ENCODE results near the gene GSK3A.
"Not testable (repeated sequence)": the region's sequence is repeated elsewhere in the genome, so short reads cannot be mapped to it uniquely, and the experiment has no call there.

GSK3A gene

GRCh38 chr19:42268142-42268703 is 25.8 kb upstream of the GSK3A start:
- H3K4me1 Mint-ChIP-seq: peaks cover 16% of the 10 kb centered on the region
- H3K27me3 Mint-ChIP-seq (ENCODE audit: low read depth, poor library complexity): no peaks in the 10 kb centered on the region

GRCh38 chr19:42267644-42268141 is 25.3 kb upstream of the GSK3A start:
- H3K27me3 Mint-ChIP-seq (ENCODE audit: low read depth, poor library complexity): peaks cover 3% of the 10 kb centered on the region
- TF ChIP-seq CTCF (IDR thresholded peaks at IDR 0.05): no peak
- H3K4me3 Mint-ChIP-seq: no peak overlapping the region
- H3K4me1 Mint-ChIP-seq: peaks cover 16% of the 10 kb centered on the region
- no peak for DNase-seq
- H3K36me3 Mint-ChIP-seq (ENCODE audit: low read depth): no peaks in the 10 kb centered on the region
- H3K9me3 Mint-ChIP-seq: no peaks in the 10 kb centered on the region
- H3K27ac Mint-ChIP-seq: no peak overlapping the region

More at GRCh38 chr19:42268142-42268703, 25.8 kb upstream of the GSK3A start:
- Mint-ChIP-seq H3K9me3 (no peaks in the 10 kb centered on the region), H3K4me3 (no peak overlapping the region), H3K27ac (no peak overlapping the region), H3K36me3 (ENCODE audit: low read depth) (no peaks in the 10 kb centered on the region)
- DNase-seq: peak; percentile 96
- TF ChIP-seq CTCF (IDR thresholded peaks at IDR 0.05): no peak

DNA sequence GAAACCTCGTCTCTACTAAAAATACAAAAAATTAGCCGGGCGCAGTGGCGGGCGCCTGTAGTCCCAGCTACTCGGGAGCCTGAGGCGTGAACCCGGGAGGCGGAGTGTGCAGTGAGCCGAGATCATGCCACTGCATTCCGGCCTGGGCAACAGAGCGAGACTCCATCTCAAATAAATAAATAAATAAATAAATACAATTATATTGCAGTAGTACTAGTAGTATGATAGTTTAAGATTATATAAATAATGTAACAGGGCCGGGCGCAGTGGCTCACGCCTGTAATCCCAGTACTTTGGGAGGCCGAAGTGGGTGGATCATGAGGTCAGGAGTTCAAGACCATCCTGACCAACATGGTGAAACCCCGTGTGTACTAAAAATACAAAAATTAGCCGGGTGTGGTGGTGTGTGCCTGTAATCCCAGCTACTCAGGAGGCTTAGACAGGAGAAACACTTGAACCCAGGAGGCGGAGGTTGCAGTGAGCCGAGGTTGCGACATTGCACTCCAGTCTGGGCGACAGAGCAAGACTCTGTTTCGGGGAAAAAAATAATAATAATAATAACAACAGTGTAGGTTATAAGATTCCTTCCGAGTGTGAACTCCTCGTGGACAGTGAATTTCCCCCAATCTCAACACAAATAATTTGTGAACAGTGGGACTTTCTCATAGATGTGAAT is 24.7 kb upstream of the GSK3A start:
- not testable (repeated sequence) for H3K4me3 Mint-ChIP-seq; H3K9me3 Mint-ChIP-seq; H3K36me3 Mint-ChIP-seq (ENCODE audit: low read depth)

DNA sequence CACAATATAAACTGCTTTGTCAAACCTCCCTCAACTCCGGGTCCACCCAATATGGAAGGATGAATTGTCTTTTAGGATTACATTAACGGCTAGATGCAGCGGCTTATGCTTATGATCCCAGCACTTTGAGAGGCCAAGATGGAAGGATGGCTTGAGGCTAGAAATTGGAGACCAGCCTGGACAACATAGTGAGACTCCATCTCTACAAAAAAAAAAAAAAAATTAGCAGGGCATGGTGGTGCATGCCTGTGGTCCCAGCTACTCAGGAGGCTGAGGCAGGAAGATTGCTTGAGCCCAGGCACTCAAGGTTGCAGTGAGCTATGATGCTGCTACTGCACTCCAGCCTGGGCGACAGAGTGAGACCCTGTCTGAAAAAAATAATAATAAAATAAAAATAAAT is 23.7 kb upstream of the GSK3A start:
- H3K4me3 Mint-ChIP-seq; H3K9me3 Mint-ChIP-seq; H3K27me3 Mint-ChIP-seq (ENCODE audit: low read depth, poor library complexity); H3K36me3 Mint-ChIP-seq (ENCODE audit: low read depth); H3K27ac Mint-ChIP-seq; DNase-seq: not testable (repeated sequence)
- peaks cover 16% of the 10 kb centered on the region for H3K4me1 Mint-ChIP-seq

More for the DNA sequence above, 24.7 kb upstream of the GSK3A start:
- not testable (repeated sequence) for H3K27ac Mint-ChIP-seq; H3K27me3 Mint-ChIP-seq (ENCODE audit: low read depth, poor library complexity); DNase-seq
- H3K4me1 Mint-ChIP-seq: peaks cover 16% of the 10 kb centered on the region

- Mint-ChIP-seq H3K27ac (no peak overlapping the region), H3K27me3 (ENCODE audit: low read depth, poor library complexity) (peaks cover 9% of the 10 kb centered on the region), H3K4me1 (peaks cover 14% of the 10 kb centered on the region), H3K9me3 (no peaks in the 10 kb centered on the region), H3K4me3 (no peak overlapping the region), H3K36me3 (ENCODE audit: low read depth) (no peaks in the 10 kb centered on the region)
- DNase-seq: no peak
- TF ChIP-seq CTCF (IDR thresholded peaks at IDR 0.05): no peak
Observed at GRCh38 chr19:42261763-42262162, 19.4 kb upstream of the GSK3A start.

DNA sequence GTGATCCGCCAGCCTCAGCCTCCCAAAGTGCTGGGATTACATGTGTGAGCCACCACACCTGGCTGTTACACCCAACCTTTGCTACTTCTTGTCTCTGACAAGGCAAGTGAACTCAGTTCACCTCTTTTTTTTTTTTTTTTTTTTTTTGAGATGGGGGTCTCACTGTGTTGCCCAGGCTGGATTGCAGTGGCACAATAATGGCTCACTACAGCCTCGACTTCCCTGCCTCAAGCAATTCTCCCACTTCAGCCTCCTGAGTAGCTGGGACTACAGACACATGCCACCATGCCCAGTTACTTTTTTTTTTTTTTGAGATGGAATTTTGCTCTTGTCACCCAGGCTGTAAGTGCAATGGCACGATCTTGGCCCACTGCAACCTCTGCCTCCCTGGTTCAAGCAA is 15.4 kb upstream of the GSK3A start:
- H3K27ac Mint-ChIP-seq; DNase-seq; H3K4me3 Mint-ChIP-seq; H3K9me3 Mint-ChIP-seq; H3K27me3 Mint-ChIP-seq (ENCODE audit: low read depth, poor library complexity); H3K36me3 Mint-ChIP-seq (ENCODE audit: low read depth): not testable (repeated sequence)
- H3K4me1 Mint-ChIP-seq: peaks cover 21% of the 10 kb centered on the region

- H3K4me1 Mint-ChIP-seq: peaks cover 36% of the 10 kb centered on the region
- H3K9me3 Mint-ChIP-seq: no peaks in the 10 kb centered on the region
- no peak for TF ChIP-seq CTCF (IDR thresholded peaks at IDR 0.05)
- H3K27me3 Mint-ChIP-seq (ENCODE audit: low read depth, poor library complexity): no peaks in the 10 kb centered on the region
- peak overlapping the region; percentile 91 for H3K27ac Mint-ChIP-seq
- peaks cover 5% of the 10 kb centered on the region for H3K36me3 Mint-ChIP-seq (ENCODE audit: low read depth)
- peak overlapping the region; percentile 81 for H3K4me3 Mint-ChIP-seq
- DNase-seq: peak; percentile 48
Observed at GRCh38 chr19:42255766-42256745, 13.7 kb upstream of the GSK3A start.
